ENCODE data around the gene INCENP.

INCENP gene

GRCh38 chr11:62132689-62133293 lies 9.0 kb downstream of the INCENP start:
- DNase-seq (ENCODE audit: low spot score): no peak
- TF ChIP-seq CTCF (conservative IDR thresholded peaks at IDR 0.05; ENCODE audit: low read depth): no peak
- CTCF ChIA-PET: no interaction called here
- POLR2A ChIA-PET (ENCODE audit: low non-redundant PET): no interaction called here
- H3K27ac ChIP-seq: peak overlapping the region; percentile 62

GRCh38 chr11:62133328-62134065 lies 9.7 kb downstream of the INCENP start:
- TF ChIP-seq CTCF (conservative IDR thresholded peaks at IDR 0.05; ENCODE audit: low read depth): no peak
- H3K27ac ChIP-seq: peak overlapping the region; percentile 62
- DNase-seq (ENCODE audit: low spot score): no peak
- ChIA-PET POLR2A (ENCODE audit: low non-redundant PET) (no interaction called here), CTCF (interaction anchor here (1.0 kb wide), 1 partner anchor 15 kb away, joined by 4 read pairs; no protein-coding TSS in a partner anchor)

DNA sequence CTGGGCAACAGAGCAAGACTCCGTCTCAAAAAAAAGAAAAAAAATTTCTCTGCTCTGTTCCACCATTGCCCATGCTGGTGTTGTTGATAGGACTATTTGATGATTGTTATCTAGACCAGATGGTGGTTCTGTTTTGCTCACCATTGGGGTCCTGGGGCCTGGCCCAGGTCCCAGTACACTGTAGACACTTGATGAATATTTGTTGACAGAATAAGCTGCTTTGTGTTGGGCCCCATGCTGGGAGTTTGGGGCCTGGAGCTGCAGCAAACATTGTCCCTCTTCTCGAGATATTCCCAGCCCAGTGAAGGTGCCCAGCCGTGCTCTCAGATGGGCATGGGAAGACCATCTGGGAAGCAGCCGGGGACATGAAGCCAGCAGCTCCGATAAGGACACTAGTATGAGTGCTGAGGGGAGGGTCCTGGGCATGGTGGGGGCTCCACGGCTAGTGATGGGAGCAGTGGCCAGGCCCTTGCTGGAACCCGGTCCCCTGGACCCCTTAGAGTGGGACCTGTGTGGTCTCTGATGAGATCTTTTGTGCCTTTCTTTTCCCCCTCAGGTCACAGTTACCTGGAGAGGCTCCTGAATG lies 13.6 kb downstream of the INCENP start:
- DNase-seq (ENCODE audit: low spot score): no peak
- no peak for TF ChIP-seq CTCF (conservative IDR thresholded peaks at IDR 0.05; ENCODE audit: low read depth)
- ChIA-PET POLR2A (ENCODE audit: low non-redundant PET) (no interaction called here), CTCF (no interaction called here)
- H3K27ac ChIP-seq: no peak overlapping the region

- no peak for DNase-seq (ENCODE audit: low spot score)
- H3K27ac ChIP-seq: no peak overlapping the region
- ChIA-PET POLR2A (ENCODE audit: low non-redundant PET) (no interaction called here), CTCF (no interaction called here)
- no peak for TF ChIP-seq CTCF (conservative IDR thresholded peaks at IDR 0.05; ENCODE audit: low read depth)
Observed at GRCh38 chr11:62137881-62138629, 14.2 kb downstream of the INCENP start.

GRCh38 chr11:62138630-62139425 lies 15.0 kb downstream of the INCENP start:
- DNase-seq (ENCODE audit: low spot score): no peak
- no peak for TF ChIP-seq CTCF (conservative IDR thresholded peaks at IDR 0.05; ENCODE audit: low read depth)
- CTCF ChIA-PET: no interaction called here
- POLR2A ChIA-PET (ENCODE audit: low non-redundant PET): no interaction called here
- H3K27ac ChIP-seq: no peak overlapping the region

All from RWPE1 (cell line).